NT2/D1 (cell line): Measurements from ENCODE around the gene SLC47A1.

Experiments used
- SUZ12 ChIP-seq: IDR thresholded peaks from 2 replicates; pipeline ENCODE4 v1.6.1; 2011; ENCODE audit not compliant: insufficient read length, insufficient read depth; ENCODE audit errors: extremely low read depth
- YY1 ChIP-seq: IDR thresholded peaks from 2 replicates; pipeline ENCODE4 v1.6.1; 2011; ENCODE audit not compliant: insufficient read length, insufficient read depth
- ZNF274 ChIP-seq: IDR thresholded peaks from 2 replicates; pipeline ENCODE4 v1.6.1; 2011; ENCODE audit warnings: mild to moderate bottlenecking, low read depth, low read length

GRCh38 chr17:19494961-19495806 is 38.5 kb upstream of the SLC47A1 start:
- no peak for TF ChIP-seq SUZ12
- no peak for TF ChIP-seq YY1
- TF ChIP-seq ZNF274 = no peak
